Fibroblast of skin of left quadriceps (primary cell): ENCODE data around the gene MAD1L1.
"Not testable (repeated sequence)": the region's sequence is repeated elsewhere in the genome, so short reads cannot be mapped to it uniquely, and the experiment has no call there.

Experiments used
- DNase-seq, 2 experiments: peaks; one replicate each; pipeline ENCODE4 v3.0.0-alpha.2; 2013; ENCODE audit warnings: low read depth in 2 of 2

MAD1L1 gene

DNA sequence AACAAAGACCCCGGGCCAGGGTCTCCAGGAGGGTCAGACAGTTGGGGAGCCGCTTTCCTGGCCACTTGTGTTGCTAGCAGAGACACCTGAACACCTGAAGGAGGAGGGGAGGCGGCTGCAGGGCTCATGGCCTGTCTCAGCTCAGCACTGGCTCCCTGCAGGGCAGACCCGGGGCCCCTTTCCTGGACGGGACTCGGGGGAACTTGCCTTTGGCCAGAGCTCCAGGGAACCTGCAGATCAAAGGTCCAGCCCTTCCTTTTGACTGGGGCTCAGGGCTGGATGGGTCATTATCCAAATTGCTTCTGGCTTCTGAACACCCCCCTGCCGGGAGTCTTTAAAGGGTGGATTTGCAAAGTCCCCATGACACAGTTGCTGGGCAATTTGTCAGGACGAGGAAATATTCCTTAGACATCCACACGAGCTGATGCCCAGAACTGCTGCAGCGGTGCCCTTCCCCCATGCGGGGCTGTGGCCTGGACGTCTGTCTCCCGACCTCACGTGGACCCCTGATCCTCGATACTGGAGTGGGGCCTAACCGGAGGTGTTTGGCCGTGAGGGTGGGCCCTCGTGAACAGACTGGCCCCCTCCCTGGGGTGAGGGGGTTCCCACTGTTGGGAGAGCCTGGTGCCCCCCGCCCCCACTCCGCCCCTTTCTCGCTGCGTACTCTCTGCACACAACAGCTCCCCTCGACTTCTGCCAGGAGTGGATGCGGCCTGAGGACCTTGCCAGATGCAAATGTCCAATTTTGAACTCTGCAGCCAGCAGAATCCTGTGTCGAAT is 368.4 kb downstream of the MAD1L1 start:
- DNase-seq, result no peak

DNA sequence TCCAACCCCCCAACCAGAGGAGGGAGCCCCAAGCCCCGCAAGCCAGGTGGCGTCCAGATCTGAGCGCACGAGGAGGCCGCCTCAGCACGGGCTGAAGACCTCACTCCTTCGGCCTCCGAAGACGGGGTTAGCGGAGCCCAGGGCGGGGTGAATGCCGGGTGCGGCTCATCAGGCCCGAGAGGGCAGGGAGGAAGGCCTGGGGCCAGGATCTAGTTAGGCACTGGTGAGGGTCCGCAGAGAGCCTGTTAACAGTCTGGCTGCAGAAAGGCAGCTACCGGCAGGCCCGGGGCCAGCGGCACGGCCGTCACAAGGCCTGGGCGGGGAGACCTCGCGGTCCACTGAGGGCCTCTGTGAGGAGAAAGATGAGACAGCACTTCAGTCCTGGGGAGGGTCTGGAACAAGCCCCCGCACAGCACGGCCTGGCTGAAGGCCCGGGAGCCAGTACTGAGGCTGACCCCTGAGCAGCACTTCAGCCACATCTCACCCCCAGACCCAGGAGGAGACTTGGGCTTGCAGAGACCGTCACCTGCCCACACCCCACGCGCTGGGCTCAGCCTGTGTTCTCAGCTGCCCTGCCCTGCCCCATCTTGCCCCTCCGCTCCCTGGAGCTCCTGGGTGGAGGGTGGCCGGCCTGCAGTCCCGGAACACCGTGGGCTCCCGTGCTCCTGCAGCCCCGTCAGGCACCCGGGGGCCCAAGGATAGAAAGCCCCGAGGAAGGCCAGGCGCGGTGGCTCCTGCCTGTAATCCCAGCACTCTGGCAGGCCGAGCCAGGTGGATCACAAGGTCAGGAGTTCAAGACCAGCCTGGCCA is 369.4 kb downstream of the MAD1L1 start:
- DNase-seq, result no peak

DNA sequence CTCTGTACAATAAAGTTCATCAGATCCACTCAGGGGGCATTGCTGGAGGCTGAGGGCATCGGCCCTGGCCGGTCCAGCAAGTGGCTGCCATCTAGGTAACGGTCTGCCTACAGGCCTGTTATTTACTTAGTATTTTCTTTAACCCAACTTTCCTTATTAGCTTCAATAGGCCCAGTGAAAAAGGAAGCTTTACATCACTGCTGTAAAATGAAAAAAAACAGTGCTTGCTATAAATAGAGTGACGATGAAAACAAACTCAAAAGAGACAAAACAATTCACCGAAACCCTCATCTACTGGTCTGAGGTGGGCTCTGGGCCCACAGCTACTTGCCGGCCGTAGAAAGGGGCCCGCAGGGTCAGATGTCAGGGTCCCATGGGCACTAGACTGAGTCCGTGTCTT is 370.2 kb downstream of the MAD1L1 start:
- no peak for DNase-seq

DNA sequence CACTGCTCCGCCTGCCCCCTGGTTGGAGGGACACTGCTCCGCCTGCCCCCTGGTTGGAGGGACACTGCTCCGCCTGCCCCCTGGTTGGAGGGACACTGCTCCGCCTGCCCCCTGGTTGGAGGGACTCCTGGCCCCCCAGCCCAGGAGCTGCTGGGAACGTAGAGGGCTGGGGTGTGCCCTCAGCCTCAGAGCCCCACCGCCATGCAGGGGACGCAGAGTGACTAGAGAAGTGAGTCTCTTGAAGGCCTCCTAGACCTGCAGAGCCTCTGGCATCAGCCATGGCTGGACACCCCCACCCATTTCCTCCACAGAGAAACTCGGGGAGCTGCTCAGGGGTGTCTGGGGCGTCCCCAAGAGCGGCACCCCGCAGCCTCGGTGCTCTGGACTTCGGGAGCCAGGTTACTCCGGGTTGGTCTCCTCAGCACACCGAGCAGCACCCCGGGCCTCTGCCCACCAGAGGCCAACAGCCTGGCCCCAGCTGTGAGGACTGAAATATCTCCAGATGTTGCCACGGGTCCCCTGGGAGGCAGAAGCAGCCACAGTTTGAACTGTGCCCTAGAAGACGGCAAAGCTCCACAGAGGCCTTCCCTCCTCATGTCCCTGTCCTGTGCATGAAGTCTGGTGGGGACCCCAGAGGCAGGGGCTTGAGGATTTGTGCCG is 370.8 kb downstream of the MAD1L1 start:
- DNase-seq, result no peak

DNA sequence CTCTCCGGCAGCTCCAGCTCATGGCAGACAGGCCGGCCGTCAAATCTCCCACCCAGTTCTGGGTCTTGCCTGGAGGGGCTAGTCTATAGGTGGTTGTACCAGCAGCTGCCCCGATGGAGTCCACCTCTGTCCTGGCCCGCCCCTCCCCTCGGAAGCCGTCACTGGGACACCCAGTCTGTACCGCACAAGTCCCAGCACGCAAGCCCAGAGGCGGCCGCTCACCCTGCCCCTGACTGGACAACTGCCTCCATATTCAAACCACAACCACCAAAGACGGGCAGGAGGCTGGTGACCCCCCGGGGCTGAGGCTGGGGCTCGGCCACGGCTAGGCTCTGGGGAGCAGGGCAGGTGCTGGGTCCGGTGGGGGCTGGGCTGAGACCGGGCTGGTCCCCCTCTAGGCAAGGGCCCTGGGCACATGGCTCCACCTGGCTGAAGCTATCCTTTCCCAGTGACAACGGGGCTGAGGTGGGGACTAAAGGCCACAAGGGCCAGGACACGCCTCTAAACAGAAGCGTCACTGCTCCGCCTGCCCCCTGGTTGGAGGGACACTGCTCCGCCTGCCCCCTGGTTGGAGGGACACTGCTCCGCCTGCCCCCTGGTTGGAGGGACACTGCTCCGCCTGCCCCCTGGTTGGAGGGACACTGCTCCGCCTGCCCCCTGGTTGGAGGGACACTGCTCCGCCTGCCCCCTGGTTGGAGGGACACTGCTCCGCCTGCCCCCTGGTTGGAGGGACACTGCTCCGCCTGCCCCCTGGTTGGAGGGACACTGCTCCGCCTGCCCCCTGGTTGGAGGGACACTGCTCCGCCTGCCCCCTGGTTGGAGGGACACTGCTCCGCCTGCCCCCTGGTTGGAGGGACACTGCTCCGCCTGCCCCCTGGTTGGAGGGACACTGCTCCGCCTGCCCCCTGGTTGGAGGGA is 371.6 kb downstream of the MAD1L1 start:
- not testable (repeated sequence) for DNase-seq

DNA sequence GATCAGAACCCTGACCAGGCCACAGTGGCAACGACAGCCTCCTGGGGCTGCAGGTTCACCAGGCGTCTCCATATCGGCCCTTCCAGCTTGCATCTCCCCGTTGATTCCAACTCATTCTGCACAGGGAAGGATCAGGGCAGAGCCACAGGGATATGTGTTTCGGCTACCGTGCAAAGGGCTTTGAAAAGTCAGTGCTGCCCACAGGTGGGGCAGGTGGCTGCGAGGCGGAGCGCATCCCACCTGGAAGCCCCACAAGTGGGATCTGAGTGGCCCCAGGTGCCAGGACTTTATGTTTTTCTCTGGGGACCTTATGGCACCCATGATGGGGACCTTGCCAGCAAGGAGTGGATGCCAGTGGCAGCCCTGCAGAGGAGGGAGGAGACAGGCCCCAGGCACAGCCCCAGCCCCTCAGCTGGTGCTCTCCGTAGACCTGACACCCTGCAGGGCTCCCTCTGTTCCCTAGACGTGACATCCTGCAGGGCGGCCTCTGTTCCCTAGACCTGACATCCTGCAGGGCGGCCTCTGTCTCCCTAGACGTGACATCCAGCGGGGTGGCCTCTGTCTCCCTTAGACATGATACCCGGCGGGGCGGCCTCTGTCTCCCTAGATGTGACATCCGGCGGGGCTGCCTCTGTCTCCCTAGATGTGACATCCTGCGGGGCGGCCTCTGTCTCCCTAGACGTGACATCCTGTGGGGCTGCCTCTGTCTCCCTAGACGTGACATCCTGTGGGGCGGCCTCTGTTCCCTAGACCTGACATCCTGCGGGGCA is 373.3 kb downstream of the MAD1L1 start:
- DNase-seq, result no peak

DNA sequence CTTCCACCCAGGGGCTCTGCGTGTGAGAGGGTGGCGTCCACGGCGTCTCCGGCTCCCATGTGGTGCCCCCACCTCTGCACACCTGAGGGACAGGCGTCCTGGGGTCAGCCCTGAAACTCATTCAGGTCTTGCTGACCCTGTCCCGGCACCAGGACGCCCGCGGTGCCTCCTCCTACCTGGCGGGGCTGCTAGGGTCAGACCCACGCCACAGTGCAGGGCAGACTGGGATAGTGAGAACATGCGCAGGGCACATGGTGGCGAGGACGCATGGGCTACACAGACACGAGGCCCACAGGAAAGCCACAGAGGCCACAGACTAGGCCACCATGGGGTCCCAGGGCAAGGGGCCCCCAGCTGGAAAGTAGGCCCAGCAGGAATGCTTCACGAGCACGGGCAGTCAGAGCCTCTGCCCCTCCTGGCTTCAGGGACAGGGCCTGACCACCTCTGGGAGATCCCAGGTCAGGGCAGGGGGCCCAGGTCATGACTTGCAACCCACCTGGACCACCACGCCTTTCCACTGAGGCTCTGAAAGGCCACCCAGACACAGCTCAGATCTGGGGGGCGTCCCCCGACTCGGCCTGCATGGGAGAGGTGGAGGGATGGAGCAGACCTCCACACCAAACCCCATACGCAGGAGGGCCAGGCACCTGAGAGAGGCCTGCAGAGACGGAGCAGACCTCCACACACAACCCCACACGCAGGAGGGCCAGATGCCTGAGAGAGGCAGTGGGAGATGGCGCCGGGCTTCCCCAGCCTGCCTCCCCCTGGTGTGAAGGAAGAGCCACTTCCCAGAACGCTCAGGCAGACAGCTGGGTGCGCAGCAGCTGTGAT is 374.1 kb downstream of the MAD1L1 start:
- DNase-seq, result no peak

DNA sequence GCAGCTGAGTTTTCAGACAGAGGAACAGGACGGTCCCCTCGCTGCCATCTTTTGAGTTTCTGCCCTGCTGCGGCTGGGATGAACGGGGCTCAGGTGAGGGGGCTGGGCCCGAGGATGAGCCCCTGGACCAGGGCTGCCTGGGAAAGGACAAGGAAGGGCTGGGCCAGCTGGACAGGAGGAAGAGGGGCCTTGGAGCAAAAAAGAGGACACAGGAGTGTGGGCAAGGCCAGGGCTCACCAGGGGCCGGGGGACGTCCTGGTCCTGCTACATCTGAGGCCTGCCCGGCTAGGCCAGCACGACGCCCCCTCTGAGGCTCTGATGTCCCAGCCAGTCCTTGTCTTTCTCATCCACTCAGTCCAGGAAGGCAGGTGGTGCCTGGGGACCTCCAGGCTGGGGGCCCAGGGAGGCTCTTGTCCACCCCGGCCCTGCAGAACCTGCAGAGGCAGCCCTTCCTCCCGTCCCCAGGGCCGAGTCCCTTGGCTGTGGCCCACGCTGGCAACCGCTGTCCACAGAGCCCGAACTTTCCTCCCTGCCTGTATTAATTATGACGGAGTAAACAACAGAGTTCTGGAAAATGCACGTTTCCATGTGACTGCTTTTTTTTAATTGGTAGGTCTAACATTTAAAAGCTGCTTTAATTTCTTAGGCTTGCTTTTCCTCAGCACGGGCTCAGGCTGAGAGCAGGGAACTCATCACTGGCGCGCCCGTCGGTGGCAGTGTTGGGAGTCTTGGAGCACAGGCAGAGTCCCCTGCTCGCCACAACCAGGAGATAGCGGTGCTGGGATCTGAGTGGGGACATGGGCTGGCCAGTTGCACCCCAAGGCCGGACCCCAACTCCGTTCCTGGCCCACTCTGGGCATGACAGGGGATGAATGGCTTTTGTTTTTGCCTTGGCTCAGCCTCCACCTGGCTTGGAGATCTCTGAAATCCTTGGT is 375.0 kb downstream of the MAD1L1 start:
- DNase-seq, result no peak

DNA sequence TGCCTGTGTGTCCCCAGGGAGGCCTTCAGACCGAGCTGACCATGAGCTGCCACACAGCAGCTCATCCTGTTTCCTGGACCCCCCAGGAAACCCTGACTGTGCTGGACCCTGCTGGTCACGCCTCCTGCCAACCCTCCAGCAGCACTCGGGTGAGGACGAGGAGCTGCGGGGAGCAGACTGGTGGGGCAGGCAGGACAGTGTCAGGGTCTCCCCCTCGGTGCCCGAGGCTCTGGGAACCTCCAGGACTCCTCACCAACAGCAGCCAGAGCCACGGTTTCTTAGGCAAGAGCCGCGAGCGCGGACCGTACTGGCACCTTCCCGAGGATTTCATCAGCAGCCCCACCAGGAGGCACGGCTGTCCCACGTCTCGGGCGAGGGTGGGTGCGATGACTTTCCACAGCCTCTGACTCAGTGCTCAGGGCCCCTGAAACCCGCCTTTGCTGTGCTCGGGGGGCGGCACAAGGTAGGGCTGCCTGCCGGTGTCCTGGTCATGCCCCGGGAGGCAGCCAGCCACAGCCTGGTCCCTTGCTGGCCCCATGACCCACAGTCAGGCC is 375.8 kb downstream of the MAD1L1 start:
- DNase-seq, result no peak

DNA sequence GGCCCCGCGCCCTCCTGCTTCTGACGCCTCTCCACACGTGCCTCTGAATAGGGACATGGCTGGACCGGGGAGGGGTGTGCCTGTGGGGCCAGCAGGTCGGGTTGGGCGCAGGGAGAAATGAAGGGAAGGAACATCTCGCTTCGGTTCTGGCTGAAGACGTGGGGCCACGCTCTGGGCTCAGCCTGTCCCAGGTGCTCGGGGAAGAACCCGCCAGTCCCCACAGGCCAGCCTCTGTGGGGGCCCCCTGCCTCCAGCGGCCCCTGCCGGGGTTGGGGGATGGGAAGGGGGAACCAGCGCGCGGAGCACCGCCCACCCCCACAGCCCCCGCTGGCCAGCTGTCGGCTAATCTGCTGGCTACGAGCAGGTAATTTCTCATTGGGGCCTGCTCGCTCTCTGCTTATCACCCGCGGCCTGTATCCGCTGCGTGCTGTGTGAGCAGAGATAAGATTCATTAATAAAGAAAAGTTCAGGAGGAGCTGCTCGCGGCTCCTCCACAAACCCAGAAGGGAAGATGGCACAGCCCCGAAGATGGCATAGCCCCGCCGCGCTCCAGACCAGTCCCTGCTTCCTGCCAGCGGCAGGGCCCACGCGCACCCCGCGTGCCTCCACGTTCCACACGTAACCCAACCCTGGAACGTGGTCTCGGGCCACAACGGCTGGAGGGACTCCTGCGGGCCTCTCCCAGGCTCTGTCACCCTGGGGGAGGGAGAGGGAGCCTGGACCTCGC is 376.4 kb downstream of the MAD1L1 start:
- no peak for DNase-seq

DNA sequence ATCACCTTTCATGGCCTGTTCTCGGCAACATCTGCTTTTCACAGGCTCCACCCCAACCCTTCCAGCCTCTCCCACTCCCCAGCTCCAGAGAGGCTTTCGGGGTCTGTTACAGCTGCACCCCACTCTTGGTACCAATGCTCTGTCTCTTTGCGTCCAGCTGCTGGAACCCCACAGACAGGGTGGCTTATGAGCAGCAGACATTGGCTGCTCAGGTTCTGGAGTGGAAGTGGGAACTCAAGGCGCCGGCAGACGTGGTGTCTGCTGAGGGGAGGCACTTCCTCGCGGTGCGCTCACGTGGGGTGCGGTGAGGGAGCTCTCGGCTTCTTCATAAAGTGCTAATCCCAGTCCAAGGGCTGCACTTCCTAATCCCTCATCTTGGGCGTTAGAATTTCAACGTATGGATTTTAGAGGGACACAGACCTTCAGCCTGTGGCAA is 377.0 kb downstream of the MAD1L1 start:
- DNase-seq, result no peak

DNA sequence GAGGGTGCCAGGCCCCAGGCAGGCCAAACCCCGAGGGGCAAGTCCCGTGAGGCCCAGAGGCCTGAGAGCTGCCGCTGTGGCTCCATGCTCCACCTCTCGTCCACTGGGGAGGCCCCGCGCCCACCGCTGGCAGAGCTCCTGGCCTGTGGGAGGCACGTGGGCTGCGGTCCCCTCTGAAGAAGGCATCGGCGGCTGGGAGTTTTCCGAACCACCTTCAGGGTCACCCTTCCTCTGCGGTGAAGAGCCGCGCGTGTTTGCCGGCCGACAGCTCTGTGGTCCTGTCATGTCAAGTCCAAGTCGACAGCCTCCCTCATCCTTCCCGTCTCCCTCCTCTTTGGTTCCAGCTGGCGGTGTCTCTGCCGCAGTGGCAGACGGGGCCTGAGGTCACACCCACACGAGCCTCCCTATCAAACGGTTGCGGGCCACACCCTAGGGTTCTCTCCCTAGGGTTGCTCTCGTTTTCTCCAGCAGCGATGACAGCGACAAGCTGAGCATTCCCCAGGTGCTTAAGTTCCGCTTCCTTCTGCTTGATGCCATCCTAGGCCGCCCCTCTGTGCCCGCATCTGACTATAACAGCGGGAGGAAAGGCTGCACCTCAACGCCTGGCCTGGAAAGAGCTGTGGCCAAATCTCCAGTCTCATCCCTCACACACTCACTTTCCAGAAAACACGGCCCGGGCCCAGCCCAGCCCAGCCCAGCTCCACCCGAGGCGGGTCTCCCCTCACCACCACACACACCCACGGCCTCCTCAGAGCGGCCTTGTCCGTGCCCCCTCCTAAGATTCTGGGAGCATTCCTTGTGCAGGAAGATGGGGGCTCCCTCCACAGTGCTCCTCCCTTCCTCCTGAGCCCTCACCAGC is 377.6 kb downstream of the MAD1L1 start:
- no peak for DNase-seq

DNA sequence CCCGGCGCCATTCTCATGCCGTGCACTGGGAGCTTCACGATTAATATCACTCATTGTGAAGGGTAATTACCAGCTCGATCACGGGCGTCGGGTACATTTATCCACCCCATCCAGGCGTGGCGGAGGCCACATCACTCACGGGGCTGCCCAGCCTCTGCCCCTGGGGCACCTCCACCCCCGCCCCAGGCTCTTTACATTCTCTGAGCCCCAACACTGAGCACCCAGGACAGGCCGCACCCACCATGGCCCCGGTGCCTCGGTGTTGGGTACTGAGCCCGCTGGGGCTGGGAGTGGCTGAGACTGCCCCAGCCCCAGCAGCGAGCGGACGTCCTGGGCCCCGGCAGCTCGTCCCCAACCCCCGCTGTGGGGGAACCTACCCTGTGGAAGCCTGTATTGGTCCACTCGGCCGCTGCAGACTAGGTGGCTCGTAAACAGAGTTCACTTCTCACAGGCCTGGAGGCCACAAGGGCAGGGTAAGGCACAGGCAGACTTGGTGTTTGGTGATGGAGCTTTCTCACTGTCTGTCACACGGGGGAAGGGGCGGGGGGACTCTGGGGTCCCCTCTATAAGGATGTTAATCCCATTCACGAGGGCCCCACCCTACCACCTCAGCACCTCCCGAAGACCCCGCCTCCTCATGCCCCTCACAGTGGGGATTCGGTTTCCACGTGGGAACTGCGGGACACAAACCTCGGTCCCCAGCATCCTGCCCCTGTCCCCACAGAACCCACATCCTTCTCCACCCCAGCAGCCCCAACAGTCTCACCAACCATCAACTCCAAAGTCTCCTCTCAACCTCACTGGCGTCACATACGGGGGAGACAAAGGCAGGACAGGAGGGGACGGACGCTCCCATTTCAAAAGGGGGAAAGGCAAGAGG is 378.5 kb downstream of the MAD1L1 start:
- no peak for DNase-seq

DNA sequence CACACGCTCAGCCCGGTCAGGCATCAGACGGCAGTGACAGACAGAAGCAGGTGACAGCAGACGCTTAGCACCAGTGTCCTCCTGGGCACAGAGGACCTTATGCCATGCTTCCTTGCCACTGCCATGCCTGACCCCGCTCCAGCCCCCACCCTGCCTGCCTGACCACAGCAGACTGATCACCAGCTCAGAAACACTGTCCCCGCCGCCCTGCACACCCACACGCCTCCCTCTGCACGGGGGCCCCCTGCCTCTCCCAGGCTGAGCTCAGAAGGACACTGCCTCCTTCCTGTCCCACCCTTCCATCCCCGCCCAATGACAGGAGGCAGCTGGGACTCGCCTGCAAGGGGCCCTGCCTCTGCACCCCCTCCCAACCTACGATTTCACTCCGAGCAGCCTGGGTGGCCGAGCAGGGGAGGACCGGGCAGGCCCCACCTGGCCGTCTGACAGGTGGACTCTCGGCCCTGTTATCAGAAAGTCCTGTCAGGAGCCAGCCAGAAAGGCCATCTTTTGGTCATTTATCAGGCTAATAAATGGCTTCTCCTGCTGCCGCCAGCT is 379.2 kb downstream of the MAD1L1 start:
- DNase-seq, result no peak
